Neuronal stem cell (in vitro differentiated cells): ENCODE data around the gene SPNS2.

ENCODE experiments used
- DNase-seq: peaks from one replicate; pipeline ENCODE4 v3.0.0-alpha.2; 2013; ENCODE audit warnings: low spot score
- H2AFZ ChIP-seq: one replicate; pipeline ENCODE4 v1.6.1; 2013; ENCODE audit warnings: mild to moderate bottlenecking, low read length, inconsistent platforms
- H2AK5ac ChIP-seq: 2 replicates; pipeline ENCODE4 v1.6.1; 2013; ENCODE audit warnings: low read depth, mild to moderate bottlenecking, inconsistent platforms, low read length, moderate library complexity, mixed read lengths
- H2BK120ac ChIP-seq: 2 replicates; pipeline ENCODE4 v1.6.1; 2013; ENCODE audit warnings: low read depth, mild to moderate bottlenecking, inconsistent platforms, low read length, moderate library complexity, mixed read lengths
- H2BK12ac ChIP-seq: one replicate; pipeline ENCODE4 v1.6.1; 2013; ENCODE audit warnings: low read length, inconsistent platforms
- H2BK15ac ChIP-seq: 2 replicates; pipeline ENCODE4 v1.6.1; 2013; ENCODE audit warnings: mild to moderate bottlenecking, low read length, inconsistent platforms, mixed read lengths
- H2BK5ac ChIP-seq: one replicate; pipeline ENCODE4 v1.6.1; 2013; ENCODE audit warnings: inconsistent platforms, mild to moderate bottlenecking, low read length, moderate library complexity
- H3K14ac ChIP-seq: one replicate; pipeline ENCODE4 v1.6.1; 2013; ENCODE audit warnings: low read length, inconsistent platforms
- H3K18ac ChIP-seq: 2 replicates; pipeline ENCODE4 v1.6.1; 2013; ENCODE audit warnings: low read length, inconsistent platforms
- H3K23ac ChIP-seq: 2 replicates; pipeline ENCODE4 v1.6.1; 2013; ENCODE audit warnings: low read depth, mild to moderate bottlenecking, mixed read lengths, low read length, inconsistent platforms; ENCODE audit not compliant: poor library complexity
- H3K27ac ChIP-seq: replicated peaks from 3 replicates; pipeline ENCODE4 v1.5.1; 2013; ENCODE audit warnings: low read length, inconsistent platforms
- H3K27me3 ChIP-seq, 3 experiments: 2 replicates each; pipeline ENCODE4 v1.6.1; 2013; ENCODE audit warnings: low read length in 3 of 3, mild to moderate bottlenecking in 2 of 3, inconsistent platforms in 1 of 3, low read depth in 1 of 3, mixed read lengths in 1 of 3, moderate library complexity in 1 of 3; ENCODE audit not compliant: control insufficient read depth in 3 of 3, insufficient read depth in 3 of 3
- H3K36me3 ChIP-seq, 2 donors: replicated peaks in 1 of 2; 2 replicates each; pipeline ENCODE4 v1.6.1; 2013; ENCODE audit warnings: low read length in 2 of 2; ENCODE audit not compliant: control insufficient read depth in 2 of 2, insufficient read depth in 2 of 2
- H3K4ac ChIP-seq: 2 replicates; pipeline ENCODE4 v1.6.1; 2013; ENCODE audit warnings: inconsistent platforms, mild to moderate bottlenecking, low read length, moderate library complexity
- H3K4me1 ChIP-seq, 2 donors: 1 replicate in 1 of 2; 2 replicates in 1 of 2; pipeline ENCODE4 v1.6.1; 2013; ENCODE audit warnings: low read length in 2 of 2, low read depth in 1 of 2; ENCODE audit not compliant: control insufficient read depth in 2 of 2, insufficient read depth in 1 of 2
- H3K4me2 ChIP-seq: one replicate; pipeline ENCODE4 v1.6.1; 2013; ENCODE audit warnings: mild to moderate bottlenecking, low read length, inconsistent platforms; ENCODE audit not compliant: insufficient read depth, poor library complexity, severe bottlenecking
- H3K4me3 ChIP-seq, 2 donors: 2 replicates each; pipeline ENCODE4 v1.5.1; 2013; ENCODE audit warnings: low read length in 2 of 2, mild to moderate bottlenecking in 2 of 2, inconsistent platforms in 1 of 2, moderate library complexity in 1 of 2
- H3K79me1 ChIP-seq: one replicate; pipeline ENCODE4 v1.6.1; 2013; ENCODE audit warnings: low read depth, mild to moderate bottlenecking, inconsistent platforms, low read length, moderate library complexity
- H3K9ac ChIP-seq: one replicate; pipeline ENCODE4 v1.6.1; 2013; ENCODE audit warnings: mild to moderate bottlenecking, low read depth, low read length, inconsistent platforms; ENCODE audit not compliant: poor library complexity
- H3K9me3 ChIP-seq, 2 donors: replicated peaks in 1 of 2; 2 replicates each; pipeline versions ENCODE3 to v1.6.1; 2013; ENCODE audit warnings: low read length in 2 of 2, mild to moderate bottlenecking in 2 of 2, inconsistent platforms in 1 of 2, low read depth in 1 of 2, mixed read lengths in 1 of 2, moderate library complexity in 1 of 2; ENCODE audit not compliant: control insufficient read depth in 2 of 2, insufficient read depth in 1 of 2
- H4K8ac ChIP-seq: one replicate; pipeline ENCODE4 v1.6.1; 2013; ENCODE audit warnings: low read depth, mild to moderate bottlenecking, inconsistent platforms, low read length, moderate library complexity
- H4K91ac ChIP-seq: one replicate; pipeline ENCODE4 v1.6.1; 2013; ENCODE audit warnings: low read length, low read depth, mild to moderate bottlenecking, inconsistent platforms; ENCODE audit not compliant: poor library complexity
- WGBS, 2 donors: extraction: QIAGEN DNeasy Blood & Tissue Kit; methylation state at CpG; one replicate each; pipeline ENCODE4 v1.1.7; 2013; ENCODE audit warnings: missing lambda C conversion rate in 2 of 2, mixed read lengths in 1 of 2; ENCODE audit not compliant: insufficient read length in 2 of 2, insufficient replicate concordance in 1 of 2; ENCODE audit errors: extremely low coverage in 2 of 2; 5-methylcytosine and 5-hydroxymethylcytosine counted together

SPNS2 gene

GRCh38 chr17:4514779-4515178 is 16.1 kb downstream of the SPNS2 start:
- peaks cover 19 to 22% of the 10 kb centered on the region in 2 donors for H3K4me1 ChIP-seq
- H2BK15ac ChIP-seq: peak overlapping the region; percentile 99

GRCh38 chr17:4515501-4515900 is 16.8 kb downstream of the SPNS2 start:
- Histone ChIP-seq H2AFZ (peak overlapping the region; percentile 88), H4K91ac (no peak overlapping the region), H2BK15ac (peak overlapping the region; percentile 99), H4K8ac (peak overlapping the region; percentile 54), H3K4me2 (no peak overlapping the region), H3K79me1 (no peaks in the 10 kb centered on the region), H3K23ac (no peak overlapping the region), H2BK120ac (peak overlapping the region; percentile 9), H2BK5ac (peak overlapping the region; percentile 93), H3K9me3 (no peaks in the 10 kb centered on the region), H3K36me3 (no peaks in the 10 kb centered on the region), H3K18ac (peak overlapping the region; percentile 89), H3K4me3 (no peak overlapping the region), H3K4me1 (peaks cover 24 to 26% of the 10 kb centered on the region in 2 donors), H2BK12ac (peak overlapping the region; percentile 91), H3K27me3 (peaks cover 0 to 21% (median 0%) of the 10 kb centered on the region in 3 experiments), H2AK5ac (peak overlapping the region; percentile 98), H3K14ac (peak overlapping the region; percentile 3), H3K27ac (no peak overlapping the region), H3K4ac (peak overlapping the region; percentile 72), H3K9ac (peak overlapping the region; percentile 46)
- DNase-seq: no peak
- no CpG with 5 or more reads among the region's 5 CpGs for WGBS, 2 donors

More at GRCh38 chr17:4514779-4515178, 16.1 kb downstream of the SPNS2 start:
- Histone ChIP-seq H3K36me3 (no peaks in the 10 kb centered on the region), H3K79me1 (no peaks in the 10 kb centered on the region), H2BK120ac (peak overlapping the region; percentile 95), H4K8ac (peak overlapping the region; percentile 95), H2BK12ac (peak overlapping the region; percentile 82), H2AFZ (peak overlapping the region; percentile 88), H4K91ac (peak overlapping the region; percentile 22), H3K23ac (peak overlapping the region; percentile 16), H3K18ac (peak overlapping the region; percentile 92), H3K27me3 (peaks cover 0 to 28% (median 0%) of the 10 kb centered on the region in 3 experiments), H3K9me3 (no peaks in the 10 kb centered on the region), H3K14ac (peak overlapping the region; percentile 78), H3K9ac (peak overlapping the region; percentile 54), H2BK5ac (peak overlapping the region; percentile 93), H2AK5ac (peak overlapping the region; percentile 98), H3K4me3 (peak overlapping the region in 1 of 2 donors; percentile 18), H3K27ac (peak overlapping the region; percentile 35), H3K4ac (peak overlapping the region; percentile 95), H3K4me2 (no peak overlapping the region)
- DNase-seq: no peak
- no CpG with 5 or more reads among the region's 11 CpGs for WGBS, 2 donors

- H2BK15ac ChIP-seq: no peak overlapping the region
- no peak overlapping the region for H3K27ac ChIP-seq
- H2AFZ ChIP-seq: no peak overlapping the region
- no peak overlapping the region for H3K9ac ChIP-seq
- WGBS, 2 donors: no CpG with 5 or more reads among the region's 11 CpGs
- no peak overlapping the region for H2AK5ac ChIP-seq
- no peak overlapping the region for H2BK5ac ChIP-seq
- H3K79me1 ChIP-seq: no peaks in the 10 kb centered on the region
- H3K4me2 ChIP-seq: no peak overlapping the region
- H3K9me3 ChIP-seq: no peaks in the 10 kb centered on the region
- DNase-seq: no peak
- no peak overlapping the region for H3K18ac ChIP-seq
- peaks cover 0 to 10% (median 0%) of the 10 kb centered on the region in 3 experiments for H3K27me3 ChIP-seq
- no peak overlapping the region for H3K4ac ChIP-seq
- no peak overlapping the region for H2BK12ac ChIP-seq
- no peak overlapping the region for H3K4me3 ChIP-seq
- H4K8ac ChIP-seq: no peak overlapping the region
- peaks cover 24 to 38% of the 10 kb centered on the region in 2 donors for H3K4me1 ChIP-seq
- no peak overlapping the region for H4K91ac ChIP-seq
- H2BK120ac ChIP-seq: no peak overlapping the region
- H3K23ac ChIP-seq: no peak overlapping the region
- H3K36me3 ChIP-seq: no peaks in the 10 kb centered on the region
- H3K14ac ChIP-seq: no peak overlapping the region
These were observed 18.1 kb downstream of the SPNS2 start for GRCh38 chr17:4516735-4517134.

GRCh38 chr17:4518901-4519300 is 20.2 kb downstream of the SPNS2 start:
- H2AFZ ChIP-seq: peak overlapping the region; percentile 68
- WGBS, 2 donors: no CpG with 5 or more reads among the region's 10 CpGs
- no peaks in the 10 kb centered on the region for H3K27me3 ChIP-seq
- H2BK15ac ChIP-seq: peak overlapping the region; percentile 60
- H3K9me3 ChIP-seq: no peaks in the 10 kb centered on the region
- H3K4ac ChIP-seq: no peak overlapping the region
- H2BK12ac ChIP-seq: no peak overlapping the region
- H3K23ac ChIP-seq: no peak overlapping the region
- H3K4me1 ChIP-seq: peaks cover 30 to 49% of the 10 kb centered on the region in 2 donors
- no peak overlapping the region for H3K4me2 ChIP-seq
- no peak for DNase-seq
- H3K27ac ChIP-seq: no peak overlapping the region
- no peak overlapping the region for H3K14ac ChIP-seq
- H2AK5ac ChIP-seq: peak overlapping the region; percentile 68
- no peak overlapping the region for H3K9ac ChIP-seq
- H4K91ac ChIP-seq: no peak overlapping the region
- H2BK120ac ChIP-seq: no peak overlapping the region
- peak overlapping the region; percentile 10 for H2BK5ac ChIP-seq
- no peak overlapping the region for H4K8ac ChIP-seq
- no peaks in the 10 kb centered on the region for H3K79me1 ChIP-seq
- no peak overlapping the region for H3K4me3 ChIP-seq
- peak overlapping the region; percentile 90 for H3K18ac ChIP-seq
- no peaks in the 10 kb centered on the region for H3K36me3 ChIP-seq
